ENCODE results near the gene PBXIP1.

GRCh38 chr1:154974102-154974807 lies 18.4 kb upstream of the PBXIP1 start, which contains the start of gene CKS1B:
- TF ChIP-seq, protein P1, sequence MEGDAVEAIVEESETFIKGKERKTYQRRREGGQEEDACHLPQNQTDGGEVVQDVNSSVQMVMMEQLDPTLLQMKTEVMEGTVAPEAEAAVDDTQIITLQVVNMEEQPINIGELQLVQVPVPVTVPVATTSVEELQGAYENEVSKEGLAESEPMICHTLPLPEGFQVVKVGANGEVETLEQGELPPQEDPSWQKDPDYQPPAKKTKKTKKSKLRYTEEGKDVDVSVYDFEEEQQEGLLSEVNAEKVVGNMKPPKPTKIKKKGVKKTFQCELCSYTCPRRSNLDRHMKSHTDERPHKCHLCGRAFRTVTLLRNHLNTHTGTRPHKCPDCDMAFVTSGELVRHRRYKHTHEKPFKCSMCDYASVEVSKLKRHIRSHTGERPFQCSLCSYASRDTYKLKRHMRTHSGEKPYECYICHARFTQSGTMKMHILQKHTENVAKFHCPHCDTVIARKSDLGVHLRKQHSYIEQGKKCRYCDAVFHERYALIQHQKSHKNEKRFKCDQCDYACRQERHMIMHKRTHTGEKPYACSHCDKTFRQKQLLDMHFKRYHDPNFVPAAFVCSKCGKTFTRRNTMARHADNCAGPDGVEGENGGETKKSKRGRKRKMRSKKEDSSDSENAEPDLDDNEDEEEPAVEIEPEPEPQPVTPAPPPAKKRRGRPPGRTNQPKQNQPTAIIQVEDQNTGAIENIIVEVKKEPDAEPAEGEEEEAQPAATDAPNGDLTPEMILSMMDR (IDR thresholded peaks at IDR 0.05), result no peak
- peak; percentile 78 to 80 for TF ChIP-seq POLR2A (IDR thresholded peaks at IDR 0.05)
